Heart right ventricle (tissue), 16 donors: ENCODE measurements around the gene PCDHGA11. TPM values are rescaled to one million over a fixed set of nuclear protein-coding genes. Genes with fewer than 3 reads are reported as not detected.

Experiments used
- ATAC-seq, 8 donors: fragments of 200-7000 bp; cut with Tn5 transposase; one replicate each; pipeline ENCODE4 v1.9.1; 2020; ENCODE audit warnings: mild to moderate bottlenecking in 8 of 8, moderate library complexity in 8 of 8, moderate number of reproducible peaks in 1 of 8
- DNase-seq, 2 donors: peaks; one replicate each; pipeline ENCODE4 v3.0.0-alpha.2; 2020
- H3K27ac ChIP-seq, 10 donors: fragments of 200-600 bp; sonication (generic) in 2 of 10; one replicate each; pipeline versions ENCODE4 v1.5.0 to v1.8.0; 2020 to 2022; ENCODE audit warnings: mild to moderate bottlenecking in 3 of 10
- H3K27me3 ChIP-seq, 7 donors: fragments of 200-600 bp; one replicate each; pipeline ENCODE4 v1.8.0; 2021 to 2022; ENCODE audit warnings: mild to moderate bottlenecking in 2 of 7
- H3K36me3 ChIP-seq, 9 donors: fragments of 200-600 bp; sonication (generic) in 1 of 9; one replicate each; pipeline versions ENCODE4 v1.5.0 to v1.8.0; 2020 to 2022; ENCODE audit warnings: mild to moderate bottlenecking in 2 of 9
- H3K4me1 ChIP-seq, 9 donors: fragments of 200-600 bp; sonication (generic) in 1 of 9; one replicate each; pipeline versions ENCODE4 v1.5.0 to v1.8.0; 2020 to 2022; ENCODE audit warnings: mild to moderate bottlenecking in 4 of 9
- H3K4me3 ChIP-seq, 10 donors: fragments of 200-600 bp; sonication (generic) in 2 of 10; one replicate each; pipeline versions ENCODE4 v1.5.0 to v1.8.0; 2020 to 2022; ENCODE audit warnings: mild to moderate bottlenecking in 7 of 10, moderate library complexity in 2 of 10
- H3K9me3 ChIP-seq, 11 donors: fragments of 200-600 bp in 10 of 11; sonication (generic) in 2 of 11; one replicate each; pipeline versions ENCODE4 v1.5.0 to v1.8.0; 2013 to 2022; ENCODE audit warnings: mild to moderate bottlenecking in 2 of 11, control low read depth in 1 of 11, moderate library complexity in 1 of 11
- CTCF ChIP-seq, 9 donors: fragments of 200-600 bp; sonication (generic) in 2 of 9; IDR thresholded peaks; one replicate each; pipeline versions ENCODE4 v1.5.0 to v1.8.0; 2021 to 2022; ENCODE audit warnings: antibody characterized with exemption in 9 of 9, mild to moderate bottlenecking in 5 of 9, moderate library complexity in 1 of 9
- WGBS, 2 donors: extraction: QIAGEN DNeasy Blood & Tissue Kit; methylation state at CpG; one replicate each; pipeline ENCODE4 v1.1.7; 2013; ENCODE audit warnings: inconsistent platforms in 1 of 2; 5-methylcytosine and 5-hydroxymethylcytosine counted together
- intact Hi-C, 10 donors: fragments of 100-400 bp; cut with DNase I; formaldehyde crosslinking; loops; one replicate each; pipeline versions ENCODE4 v1.11.1 to v1.14.2; 2022
- polyA plus RNA-seq, 2 donors: library from polyadenylated mRNA; stranded (reverse); fragments of 200-250 nt; gene quantifications; one replicate each; pipeline ENCODE4 v1.2.3, GENCODE V29; 2013
- total RNA-seq, 10 donors: library from RNA; stranded (reverse); fragmentation: NEBNext Ultra II Directional in 3 of 10; extraction: Animal tissue kit (Norgen Biotek cat#: 25700) in 3 of 10; gene quantifications; one replicate each; pipeline versions ENCODE4 v1.2.1 to v1.2.4, GENCODE V29; 2021 to 2023
- donor health status: Arrhythmogenic right ventricular cardiomyopathy.
- donor health status: ischemic (EF 13 %, LVEDD 7.1; RV severe dilation, severe dysfunction).
- donor health status: healthy with polysubstance abuse.
- donor health status: DM: no; HTN: yes; CAD: no.
- donor health status: DM: no; HTN: no; CAD: no.
- donor health status: ischemic (EF 25% LVEDD 6.9; RV normal size, moderate dysfunction).
- donor health status: ischemic (EF 25% LVEDD 5.7; RV mildly dilated, moderate dysfunction).
- donor health status: healthy.
- donor health status: DM: yes; HTN: yes; CAD: no.
- donor health status: Ischemic cardiomyopathy.
- donor health status: ischemic (EF 35%, LVEDD 5.7; RV mildly dilated, moderate dysfunction).
- donor health status: nonischemic (EF 11% LVEDD 7.7; RV severe dilation, severe dysfunction).
- donor health status: DM: yes; HTN: yes; CAD: no.
- donor health status: PGD.
- donor health status: ischemic (EF 29% LVEDD 5.4; RV normal size, mild dysfunction).
- donor health status: nonischemic (EF 23%, LVEDD 6.1; RV moderate dilation, normal function).

PCDHGA11 gene
- total and polyA plus RNA-seq, 12 donors: 0.74 to 8.5 (median 5.4) TPM

DNA sequence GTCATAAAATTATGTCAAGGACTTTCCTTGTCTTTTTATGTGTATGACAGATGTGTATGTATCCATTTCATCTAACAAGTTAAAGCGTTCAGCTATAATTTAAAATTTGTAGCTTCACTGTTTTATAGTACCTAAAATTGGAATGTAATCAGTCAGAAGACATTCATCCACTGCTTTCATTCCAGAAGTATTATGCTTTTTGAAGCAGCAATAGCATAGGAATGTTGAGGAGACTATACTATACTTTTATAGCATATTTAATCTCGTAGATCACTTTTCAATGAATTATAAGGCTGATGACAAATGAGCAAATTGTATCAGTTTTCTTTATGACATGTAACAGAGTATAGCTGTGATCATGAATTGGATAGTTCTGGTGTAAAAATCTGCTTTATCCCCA, 16.4 kb downstream of the PCDHGA11 start:
- peaks cover 0 to 6% (median 0%) of the 10 kb centered on the region in 9 donors for H3K4me1 ChIP-seq
- WGBS, 2 donors: 90 to 96% methylated on average over 2 of the region's 2 CpGs
- H3K36me3 ChIP-seq: peaks cover 0 to 38% (median 0%) of the 10 kb centered on the region in 9 donors
- H3K9me3 ChIP-seq: peaks cover 0 to 98% (median 53%) of the 10 kb centered on the region in 11 donors
- ATAC-seq: no peak
- peaks cover 0 to 13% (median 0%) of the 10 kb centered on the region in 7 donors for H3K27me3 ChIP-seq
- no peak overlapping the region for H3K27ac ChIP-seq
- intact Hi-C loops: no loop called here
- DNase-seq: no peak
- no peak overlapping the region for H3K4me3 ChIP-seq
- TF ChIP-seq CTCF (IDR thresholded peaks at IDR 0.05): no peak

GRCh38 chr5:141439411-141440141, 18.7 kb downstream of the PCDHGA11 start:
- DNase-seq: no peak
- H3K4me1 ChIP-seq: peaks cover 0 to 16% (median 0%) of the 10 kb centered on the region in 9 donors
- peak in 3 of 8 donors; percentile 26 to 70 (median 68) for ATAC-seq
- WGBS, 2 donors: 60 to 66% methylated on average over 10 of the region's 10 CpGs
- intact Hi-C loops: loop anchor here in 1 of 10 donors (5.0 kb wide), 1 partner anchor 38 kb away; the partner anchor contains the start of gene PCDHGC3
- no peak overlapping the region for H3K4me3 ChIP-seq
- H3K9me3 ChIP-seq: peaks cover 0 to 94% (median 40%) of the 10 kb centered on the region in 11 donors
- no peaks in the 10 kb centered on the region for H3K27me3 ChIP-seq
- no peak overlapping the region for H3K27ac ChIP-seq
- H3K36me3 ChIP-seq: peaks cover 0 to 33% (median 0%) of the 10 kb centered on the region in 9 donors
- TF ChIP-seq CTCF (IDR thresholded peaks at IDR 0.05): no peak

DNA sequence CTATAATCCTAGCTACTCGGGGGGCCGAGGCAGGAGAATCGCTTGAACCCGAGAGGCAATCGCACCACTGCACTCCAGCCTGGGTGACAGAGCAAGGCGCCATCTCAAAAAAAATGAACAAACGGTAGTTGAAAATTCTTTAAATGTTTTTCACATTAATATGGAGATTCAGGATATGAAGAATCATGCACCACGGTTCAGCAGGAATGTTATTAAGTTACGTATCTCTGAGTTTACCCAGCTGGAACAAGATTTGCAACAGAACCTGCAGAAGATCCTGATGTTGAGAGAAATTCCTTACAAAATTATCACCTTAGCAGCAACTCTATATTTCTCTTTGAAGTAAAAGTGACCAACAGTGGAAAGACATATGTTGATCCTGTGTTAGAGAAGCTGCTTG, 19.5 kb downstream of the PCDHGA11 start:
- WGBS, 2 donors: 97% methylated on average over 9 of the region's 9 CpGs
- Histone ChIP-seq H3K27ac (no peak overlapping the region), H3K4me1 (peaks cover 0 to 16% (median 0%) of the 10 kb centered on the region in 9 donors), H3K4me3 (no peak overlapping the region), H3K9me3 (peaks cover 0 to 94% (median 45%) of the 10 kb centered on the region in 11 donors), H3K27me3 (no peaks in the 10 kb centered on the region), H3K36me3 (peaks cover 0 to 40% (median 0%) of the 10 kb centered on the region in 9 donors)
- TF ChIP-seq CTCF (IDR thresholded peaks at IDR 0.05): no peak
- no peak for DNase-seq
- intact Hi-C loops: loop anchor here in 1 of 10 donors (5.0 kb wide), 1 partner anchor 37 kb away; the partner anchor contains the start of gene PCDHGC3
- ATAC-seq: no peak

DNA sequence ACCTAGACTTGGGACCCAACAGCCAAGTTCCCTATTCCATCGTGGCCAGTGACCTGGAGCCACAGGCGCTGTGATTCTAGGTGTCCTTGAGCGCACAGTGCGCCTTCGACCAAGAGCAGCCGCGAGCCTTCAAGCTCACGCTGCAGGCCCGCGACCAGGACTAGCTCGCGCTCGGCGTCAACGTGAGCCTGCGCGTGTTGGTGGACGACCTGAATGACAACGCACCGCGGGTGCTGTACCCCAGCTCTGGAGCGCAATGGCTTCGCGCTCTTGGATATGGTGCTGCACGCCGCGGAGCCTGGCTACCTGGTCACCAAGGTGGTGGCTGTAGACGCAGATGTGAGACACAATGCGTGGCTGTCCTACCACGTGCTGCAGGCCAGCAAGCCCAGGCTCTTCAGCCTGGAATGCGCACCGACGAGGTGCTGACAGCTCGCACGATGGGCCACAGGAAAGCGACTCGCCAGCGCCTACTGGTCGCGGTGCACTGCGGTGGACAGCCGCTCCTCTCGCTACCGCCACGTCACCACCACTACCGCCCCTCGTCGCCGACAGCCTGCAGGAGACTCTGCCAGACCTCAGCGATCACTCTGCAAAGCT, 20.8 kb downstream of the PCDHGA11 start:
- intact Hi-C loops: loop anchor here in 1 of 10 donors (5.0 kb wide), 1 partner anchor 36 kb away; the partner anchor contains the start of gene PCDHGC3
- H3K4me3 ChIP-seq: no peak overlapping the region
- ATAC-seq (peak; percentile 60 to 92 (median 82)), DNase-seq (no peak)
- peak overlapping the region in 1 of 10 donors; percentile 5 for H3K27ac ChIP-seq
- no peaks in the 10 kb centered on the region for H3K27me3 ChIP-seq
- H3K9me3 ChIP-seq: peaks cover 0 to 88% (median 38%) of the 10 kb centered on the region in 11 donors
- WGBS, 2 donors: 51 to 53% methylated on average over 50 of the region's 50 CpGs
- H3K4me1 ChIP-seq: peaks cover 0 to 16% (median 0%) of the 10 kb centered on the region in 9 donors
- TF ChIP-seq CTCF (IDR thresholded peaks at IDR 0.05): peak in 1 of 9 donors; percentile 5
- peaks cover 0 to 32% (median 0%) of the 10 kb centered on the region in 9 donors for H3K36me3 ChIP-seq
